ENCODE data around the gene ORM1.
"Not testable (repeated sequence)": the region's sequence is repeated elsewhere in the genome, so short reads cannot be mapped to it uniquely, and the experiment has no call there.

Gene ORM1

GRCh38 chr9:114322831-114323531 lies at the start of gene ORM1:
ORM1 (plus strand) TSS chr9:114323098; CDS start chr9:114323134, 36 bp downstream.
- not testable (repeated sequence) for DNase-seq

GRCh38 chr9:114273461-114273881 lies 49.4 kb upstream of the ORM1 start:
- DNase-seq, result no peak

DNA sequence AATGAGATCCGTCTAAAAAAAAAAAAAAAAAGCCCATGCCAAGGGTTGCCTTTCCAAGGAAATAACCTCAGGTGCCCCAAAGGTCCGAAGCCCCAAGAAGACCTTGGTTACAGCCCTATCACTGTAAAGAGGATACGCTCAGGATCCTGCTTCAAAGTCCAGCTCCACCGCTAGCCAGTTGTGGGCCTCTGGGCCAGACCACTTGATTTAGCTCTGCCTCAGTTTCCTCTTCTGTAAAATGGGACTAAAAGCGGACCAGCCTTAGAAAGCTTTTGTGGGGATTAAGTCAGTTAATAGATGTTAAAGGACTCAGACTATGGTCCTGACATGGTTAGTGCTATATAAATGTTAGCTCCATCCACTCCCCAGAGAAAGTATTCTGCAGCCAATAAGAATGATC lies 48.7 kb upstream of the ORM1 start:
- DNase-seq, result no peak

DNA sequence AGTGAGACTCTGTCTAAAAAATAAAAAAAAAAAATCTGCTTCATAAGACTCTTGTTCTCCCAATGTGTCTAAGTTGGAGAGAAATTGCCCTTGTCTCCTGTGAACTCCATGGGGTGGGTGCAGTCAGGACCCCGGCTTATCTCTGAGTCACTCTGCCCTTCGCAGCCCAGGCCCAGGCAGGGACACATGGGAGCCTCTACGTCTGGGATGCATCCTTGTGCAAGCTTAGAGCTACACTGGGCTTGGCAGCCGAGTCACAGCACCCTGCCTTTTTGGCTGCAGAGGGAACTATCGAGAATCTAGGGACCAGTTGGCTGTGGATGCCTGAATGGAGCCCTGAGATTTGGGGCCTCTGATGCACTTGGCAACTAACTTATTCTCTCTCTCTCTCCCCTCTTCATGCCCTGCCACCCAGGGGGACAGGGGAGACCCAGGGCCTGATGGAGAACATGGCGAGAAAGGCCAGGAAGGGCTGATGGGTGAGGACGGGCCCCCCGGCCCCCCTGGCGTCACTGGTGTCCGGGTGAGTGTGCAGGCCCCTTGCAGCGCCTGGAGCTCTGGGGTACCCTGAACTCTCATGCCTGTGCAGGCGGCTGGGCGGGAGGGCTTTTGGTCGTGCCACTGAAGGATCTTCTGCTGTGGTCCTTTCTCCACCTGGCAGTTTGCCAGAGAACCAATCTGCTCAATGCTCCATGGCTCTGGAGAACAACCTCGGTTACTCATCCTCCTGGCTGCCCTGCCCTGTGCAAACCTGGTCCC lies 47.5 kb upstream of the ORM1 start:
- DNase-seq, result no peak

DNA sequence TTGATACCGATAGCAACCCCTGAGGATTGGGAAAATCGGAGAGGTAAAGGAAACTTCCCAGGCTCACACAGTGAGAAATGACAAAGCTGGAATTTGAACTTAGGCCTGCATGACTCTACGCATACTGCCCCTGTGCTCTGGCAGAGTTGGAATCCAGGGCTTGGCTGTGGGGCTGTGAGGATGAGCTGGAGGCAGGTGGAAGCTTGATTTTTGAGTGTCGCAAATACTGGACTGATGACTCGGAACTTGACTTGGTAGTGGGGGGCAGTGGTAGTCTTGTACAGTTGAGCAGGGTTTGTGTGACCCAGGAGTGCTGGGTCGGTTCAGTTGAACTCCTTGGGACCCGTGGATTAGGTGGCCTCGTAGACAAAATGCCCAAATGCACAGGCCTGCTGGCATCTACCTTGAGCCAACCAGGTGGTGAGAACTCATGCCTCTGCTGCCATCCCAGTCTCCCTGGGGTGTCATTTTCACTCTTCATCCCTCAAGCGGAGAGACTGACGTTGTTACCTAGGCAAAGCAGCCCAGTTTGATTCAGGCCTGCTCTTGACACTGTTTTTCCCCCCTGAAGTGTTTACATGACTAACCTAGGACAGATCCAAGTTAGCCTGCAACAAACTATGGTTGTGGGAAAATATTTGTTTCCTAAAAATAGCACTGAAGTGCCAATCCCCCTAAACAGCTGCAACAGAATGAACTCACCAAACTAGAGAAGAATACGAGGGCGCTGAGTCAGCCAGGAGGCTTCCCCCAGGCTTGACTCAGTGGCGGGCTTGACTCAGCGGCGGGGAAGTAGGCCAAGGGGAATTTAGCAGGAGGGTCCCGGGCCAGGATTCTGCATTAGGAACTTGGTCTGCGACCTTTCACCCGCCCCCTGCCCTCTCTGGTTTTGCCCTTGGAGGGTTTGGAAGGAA lies 45.7 kb upstream of the ORM1 start:
- no peak for DNase-seq

- DNase-seq, result no peak
Measured at GRCh38 chr9:114278356-114278755, 44.5 kb upstream of the ORM1 start.

GRCh38 chr9:114278881-114279570 lies 43.9 kb upstream of the ORM1 start:
- DNase-seq, result no peak

GRCh38 chr9:114279693-114280092 lies 43.2 kb upstream of the ORM1 start:
- DNase-seq, result no peak

GRCh38 chr9:114280636-114281472 lies 42.0 kb upstream of the ORM1 start:
- no peak for DNase-seq

DNA sequence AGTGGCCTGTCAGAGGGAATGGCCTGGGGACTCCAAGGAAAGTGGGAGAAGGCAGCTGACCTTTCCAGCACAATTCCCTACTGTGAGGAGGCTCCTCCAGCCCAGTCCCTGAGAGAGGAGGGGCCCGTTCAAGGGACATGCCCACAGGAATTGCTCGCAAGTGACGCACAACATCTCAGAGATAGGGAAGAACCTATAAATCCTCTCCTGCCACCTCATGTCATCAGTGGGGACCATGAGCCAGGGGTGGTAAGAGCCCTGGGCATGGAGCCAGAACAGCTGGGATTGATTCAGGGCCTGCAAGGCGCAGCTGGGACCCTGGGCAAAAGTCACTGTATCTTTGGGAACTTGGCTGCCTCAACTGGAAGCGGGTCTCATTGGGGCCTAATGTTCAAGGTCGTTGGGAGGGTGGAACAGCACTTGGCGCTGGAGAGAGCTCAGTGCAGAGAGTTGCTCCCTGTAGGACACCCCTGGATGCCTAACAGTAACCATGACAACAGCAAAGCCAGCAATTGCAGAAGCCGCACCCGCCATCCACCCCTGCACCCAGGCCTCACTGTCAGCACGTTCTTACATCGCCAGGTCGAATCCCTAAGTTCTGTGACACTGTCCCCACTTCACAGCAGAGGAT lies 41.3 kb upstream of the ORM1 start:
- no peak for DNase-seq

GRCh38 chr9:114282104-114282485 lies 40.8 kb upstream of the ORM1 start:
- DNase-seq, result no peak

DNA sequence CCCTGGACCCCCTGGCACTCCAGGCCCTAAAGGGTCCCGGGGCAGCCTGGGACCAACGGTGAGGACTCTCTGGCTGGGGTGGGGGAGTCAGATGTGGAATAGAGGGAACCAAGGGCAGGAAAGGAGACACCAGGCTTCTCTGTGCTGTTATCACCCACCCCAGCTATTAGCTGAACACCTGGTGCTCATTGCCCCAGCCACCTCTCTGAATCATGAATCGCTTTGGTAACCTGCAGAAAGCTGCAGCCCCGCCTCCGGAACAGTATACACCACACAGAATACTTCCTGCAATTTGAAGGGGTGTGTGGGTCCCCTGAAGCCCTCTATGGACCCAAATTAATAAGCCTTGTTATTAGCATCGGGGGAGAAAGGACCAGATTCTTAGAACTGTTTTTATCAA lies 40.4 kb upstream of the ORM1 start:
- no peak for DNase-seq

GRCh38 chr9:114282926-114283325 lies 40.0 kb upstream of the ORM1 start:
- DNase-seq, result peak in 1 of 2 donors; percentile 5

- no peak for DNase-seq
Measured at GRCh38 chr9:114283551-114284111, 39.3 kb upstream of the ORM1 start.

- DNase-seq, result no peak
Measured at GRCh38 chr9:114284316-114285060, 38.4 kb upstream of the ORM1 start.

DNA sequence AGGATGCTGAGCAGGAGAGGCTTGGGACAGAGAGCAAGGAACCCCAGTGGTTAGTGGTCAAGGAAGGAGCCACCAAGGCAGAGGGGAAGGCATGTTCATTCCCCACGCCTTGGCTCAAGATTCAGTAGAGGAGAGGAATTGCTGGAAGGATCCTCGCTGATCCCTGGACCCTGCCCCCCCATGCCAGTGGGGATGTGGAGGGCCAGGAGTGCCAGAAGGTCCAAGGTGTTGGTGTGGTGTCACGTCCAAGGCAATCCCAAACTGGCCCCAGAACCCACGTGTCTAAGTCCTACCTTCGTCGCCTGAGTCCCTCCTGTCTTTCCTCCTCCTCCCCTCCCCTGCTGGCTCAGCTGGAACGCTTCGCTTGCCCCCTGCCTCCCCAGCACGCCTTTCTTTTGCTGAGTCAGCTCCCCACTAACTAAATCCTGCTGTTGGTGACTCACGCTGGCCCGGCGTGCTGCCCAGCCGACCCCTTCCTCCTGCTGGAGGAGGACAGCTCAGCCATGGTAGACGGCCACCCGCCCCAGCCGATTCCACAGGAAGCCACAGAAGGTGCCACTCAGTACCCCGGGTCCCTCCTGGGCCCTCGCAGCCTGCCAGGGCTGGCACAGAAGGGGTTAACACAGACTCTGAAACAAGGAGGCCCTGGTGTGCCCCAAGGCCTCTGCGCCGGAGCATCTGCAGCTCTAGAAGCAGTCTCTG lies 37.6 kb upstream of the ORM1 start:
- no peak for DNase-seq

- no peak for DNase-seq
Measured at GRCh38 chr9:114286146-114286679, 36.7 kb upstream of the ORM1 start.

- no peak for DNase-seq
Measured at GRCh38 chr9:114287001-114287762, 35.7 kb upstream of the ORM1 start.
